Measurements from ENCODE around the gene HPCAL1.

HPCAL1 gene

GRCh38 chr2:10269711-10270610, 32.7 kb upstream of the HPCAL1 start:
- DNase-seq, result no peak

GRCh38 chr2:10271509-10271908, 31.2 kb upstream of the HPCAL1 start:
- no peak for DNase-seq

- no peak for DNase-seq
These were observed 30.8 kb upstream of the HPCAL1 start for GRCh38 chr2:10271946-10272345.

GRCh38 chr2:10272464-10272863, 30.2 kb upstream of the HPCAL1 start:
- DNase-seq, result no peak

GRCh38 chr2:10273215-10274175, 29.2 kb upstream of the HPCAL1 start:
- DNase-seq, result no peak

GRCh38 chr2:10274376-10274775, 28.3 kb upstream of the HPCAL1 start:
- DNase-seq, result no peak

GRCh38 chr2:10274983-10275802, 27.5 kb upstream of the HPCAL1 start:
- DNase-seq, result no peak

GRCh38 chr2:10276481-10277292, 26.0 kb upstream of the HPCAL1 start:
- DNase-seq, result no peak

- DNase-seq, result no peak
These were observed 25.2 kb upstream of the HPCAL1 start for GRCh38 chr2:10277293-10278028.

GRCh38 chr2:10278029-10278762, 24.5 kb upstream of the HPCAL1 start:
- DNase-seq, result peak; percentile 96 to 99

GRCh38 chr2:10278763-10279471, 23.8 kb upstream of the HPCAL1 start:
- DNase-seq, result no peak

- no peak for DNase-seq
These were observed 23.2 kb upstream of the HPCAL1 start for GRCh38 chr2:10279472-10279870.

GRCh38 chr2:10279946-10280463, 22.7 kb upstream of the HPCAL1 start:
- DNase-seq, result no peak

GRCh38 chr2:10281891-10282290, 20.8 kb upstream of the HPCAL1 start:
- DNase-seq, result no peak

- DNase-seq, result no peak
These were observed 20.0 kb upstream of the HPCAL1 start for GRCh38 chr2:10282611-10283105.

GRCh38 chr2:10283106-10284062, 19.3 kb upstream of the HPCAL1 start:
- DNase-seq, result peak; percentile 74 to 85

- DNase-seq, result no peak
These were observed 18.4 kb upstream of the HPCAL1 start for GRCh38 chr2:10284108-10284870.
